Measurements from ENCODE around the gene CASQ1. TPM values are rescaled to one million over a fixed set of nuclear protein-coding genes. Genes with fewer than 3 reads are reported as not detected.

Gene CASQ1
- total and polyA plus RNA-seq, 9 of the 15 experiments (the other 6 are each of a cell fraction or from before 2014, with no cell fraction given), result not detected

DNA sequence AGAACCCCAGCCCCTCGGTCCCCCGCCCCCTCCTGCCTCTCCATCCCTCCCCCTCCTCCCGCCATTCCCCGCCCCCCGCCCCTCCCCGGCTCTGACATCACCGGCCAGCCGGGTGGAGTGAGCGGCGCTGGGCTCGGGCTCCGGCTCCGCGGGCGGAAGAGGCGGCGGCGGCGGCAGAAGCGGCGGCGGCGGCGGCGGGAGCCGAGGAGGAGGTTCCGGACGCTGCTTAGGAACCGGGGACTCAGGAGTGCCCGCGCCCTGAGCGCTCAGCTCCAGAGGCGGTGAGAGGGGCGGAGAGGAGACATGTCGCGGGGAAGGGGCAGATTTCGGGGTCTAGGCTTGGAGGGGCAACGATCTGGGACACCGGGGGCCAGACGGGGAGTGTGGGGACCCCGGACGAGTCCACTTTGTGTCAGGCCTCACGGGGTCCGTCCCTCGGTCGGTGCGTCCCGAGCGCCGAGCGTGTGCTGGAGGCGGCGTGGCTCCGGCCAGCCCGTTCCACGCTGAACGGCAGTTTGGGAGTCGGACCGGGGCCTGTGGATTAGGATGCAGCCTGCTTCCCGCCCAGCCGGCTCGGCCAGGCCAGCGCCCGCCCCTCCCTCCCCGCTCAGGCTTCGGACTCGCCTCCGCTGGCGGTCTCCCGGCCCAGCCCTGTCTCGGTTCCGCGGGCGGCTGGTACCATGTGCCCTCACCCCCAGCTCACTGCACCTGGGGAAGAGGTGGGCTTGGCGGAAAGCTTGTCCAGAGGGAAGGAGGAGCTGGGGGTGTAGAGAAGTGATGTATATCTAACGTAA lies 15.1 kb downstream of the CASQ1 start, which contains the start of gene PEA15 (continued):
- TF ChIP-seq, protein P1, sequence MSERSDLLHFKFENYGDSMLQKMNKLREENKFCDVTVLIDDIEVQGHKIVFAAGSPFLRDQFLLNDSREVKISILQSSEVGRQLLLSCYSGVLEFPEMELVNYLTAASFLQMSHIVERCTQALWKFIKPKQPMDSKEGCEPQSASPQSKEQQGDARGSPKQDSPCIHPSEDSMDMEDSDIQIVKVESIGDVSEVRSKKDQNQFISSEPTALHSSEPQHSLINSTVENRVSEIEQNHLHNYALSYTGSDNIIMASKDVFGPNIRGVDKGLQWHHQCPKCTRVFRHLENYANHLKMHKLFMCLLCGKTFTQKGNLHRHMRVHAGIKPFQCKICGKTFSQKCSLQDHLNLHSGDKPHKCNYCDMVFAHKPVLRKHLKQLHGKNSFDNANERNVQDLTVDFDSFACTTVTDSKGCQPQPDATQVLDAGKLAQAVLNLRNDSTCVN (CRISPR knock-in tag; IDR thresholded peaks at IDR 0.05), result no peak
- TF ChIP-seq STAT5B (CRISPR knock-in tag; IDR thresholded peaks at IDR 0.05), result no peak
- TF ChIP-seq, protein P2, sequence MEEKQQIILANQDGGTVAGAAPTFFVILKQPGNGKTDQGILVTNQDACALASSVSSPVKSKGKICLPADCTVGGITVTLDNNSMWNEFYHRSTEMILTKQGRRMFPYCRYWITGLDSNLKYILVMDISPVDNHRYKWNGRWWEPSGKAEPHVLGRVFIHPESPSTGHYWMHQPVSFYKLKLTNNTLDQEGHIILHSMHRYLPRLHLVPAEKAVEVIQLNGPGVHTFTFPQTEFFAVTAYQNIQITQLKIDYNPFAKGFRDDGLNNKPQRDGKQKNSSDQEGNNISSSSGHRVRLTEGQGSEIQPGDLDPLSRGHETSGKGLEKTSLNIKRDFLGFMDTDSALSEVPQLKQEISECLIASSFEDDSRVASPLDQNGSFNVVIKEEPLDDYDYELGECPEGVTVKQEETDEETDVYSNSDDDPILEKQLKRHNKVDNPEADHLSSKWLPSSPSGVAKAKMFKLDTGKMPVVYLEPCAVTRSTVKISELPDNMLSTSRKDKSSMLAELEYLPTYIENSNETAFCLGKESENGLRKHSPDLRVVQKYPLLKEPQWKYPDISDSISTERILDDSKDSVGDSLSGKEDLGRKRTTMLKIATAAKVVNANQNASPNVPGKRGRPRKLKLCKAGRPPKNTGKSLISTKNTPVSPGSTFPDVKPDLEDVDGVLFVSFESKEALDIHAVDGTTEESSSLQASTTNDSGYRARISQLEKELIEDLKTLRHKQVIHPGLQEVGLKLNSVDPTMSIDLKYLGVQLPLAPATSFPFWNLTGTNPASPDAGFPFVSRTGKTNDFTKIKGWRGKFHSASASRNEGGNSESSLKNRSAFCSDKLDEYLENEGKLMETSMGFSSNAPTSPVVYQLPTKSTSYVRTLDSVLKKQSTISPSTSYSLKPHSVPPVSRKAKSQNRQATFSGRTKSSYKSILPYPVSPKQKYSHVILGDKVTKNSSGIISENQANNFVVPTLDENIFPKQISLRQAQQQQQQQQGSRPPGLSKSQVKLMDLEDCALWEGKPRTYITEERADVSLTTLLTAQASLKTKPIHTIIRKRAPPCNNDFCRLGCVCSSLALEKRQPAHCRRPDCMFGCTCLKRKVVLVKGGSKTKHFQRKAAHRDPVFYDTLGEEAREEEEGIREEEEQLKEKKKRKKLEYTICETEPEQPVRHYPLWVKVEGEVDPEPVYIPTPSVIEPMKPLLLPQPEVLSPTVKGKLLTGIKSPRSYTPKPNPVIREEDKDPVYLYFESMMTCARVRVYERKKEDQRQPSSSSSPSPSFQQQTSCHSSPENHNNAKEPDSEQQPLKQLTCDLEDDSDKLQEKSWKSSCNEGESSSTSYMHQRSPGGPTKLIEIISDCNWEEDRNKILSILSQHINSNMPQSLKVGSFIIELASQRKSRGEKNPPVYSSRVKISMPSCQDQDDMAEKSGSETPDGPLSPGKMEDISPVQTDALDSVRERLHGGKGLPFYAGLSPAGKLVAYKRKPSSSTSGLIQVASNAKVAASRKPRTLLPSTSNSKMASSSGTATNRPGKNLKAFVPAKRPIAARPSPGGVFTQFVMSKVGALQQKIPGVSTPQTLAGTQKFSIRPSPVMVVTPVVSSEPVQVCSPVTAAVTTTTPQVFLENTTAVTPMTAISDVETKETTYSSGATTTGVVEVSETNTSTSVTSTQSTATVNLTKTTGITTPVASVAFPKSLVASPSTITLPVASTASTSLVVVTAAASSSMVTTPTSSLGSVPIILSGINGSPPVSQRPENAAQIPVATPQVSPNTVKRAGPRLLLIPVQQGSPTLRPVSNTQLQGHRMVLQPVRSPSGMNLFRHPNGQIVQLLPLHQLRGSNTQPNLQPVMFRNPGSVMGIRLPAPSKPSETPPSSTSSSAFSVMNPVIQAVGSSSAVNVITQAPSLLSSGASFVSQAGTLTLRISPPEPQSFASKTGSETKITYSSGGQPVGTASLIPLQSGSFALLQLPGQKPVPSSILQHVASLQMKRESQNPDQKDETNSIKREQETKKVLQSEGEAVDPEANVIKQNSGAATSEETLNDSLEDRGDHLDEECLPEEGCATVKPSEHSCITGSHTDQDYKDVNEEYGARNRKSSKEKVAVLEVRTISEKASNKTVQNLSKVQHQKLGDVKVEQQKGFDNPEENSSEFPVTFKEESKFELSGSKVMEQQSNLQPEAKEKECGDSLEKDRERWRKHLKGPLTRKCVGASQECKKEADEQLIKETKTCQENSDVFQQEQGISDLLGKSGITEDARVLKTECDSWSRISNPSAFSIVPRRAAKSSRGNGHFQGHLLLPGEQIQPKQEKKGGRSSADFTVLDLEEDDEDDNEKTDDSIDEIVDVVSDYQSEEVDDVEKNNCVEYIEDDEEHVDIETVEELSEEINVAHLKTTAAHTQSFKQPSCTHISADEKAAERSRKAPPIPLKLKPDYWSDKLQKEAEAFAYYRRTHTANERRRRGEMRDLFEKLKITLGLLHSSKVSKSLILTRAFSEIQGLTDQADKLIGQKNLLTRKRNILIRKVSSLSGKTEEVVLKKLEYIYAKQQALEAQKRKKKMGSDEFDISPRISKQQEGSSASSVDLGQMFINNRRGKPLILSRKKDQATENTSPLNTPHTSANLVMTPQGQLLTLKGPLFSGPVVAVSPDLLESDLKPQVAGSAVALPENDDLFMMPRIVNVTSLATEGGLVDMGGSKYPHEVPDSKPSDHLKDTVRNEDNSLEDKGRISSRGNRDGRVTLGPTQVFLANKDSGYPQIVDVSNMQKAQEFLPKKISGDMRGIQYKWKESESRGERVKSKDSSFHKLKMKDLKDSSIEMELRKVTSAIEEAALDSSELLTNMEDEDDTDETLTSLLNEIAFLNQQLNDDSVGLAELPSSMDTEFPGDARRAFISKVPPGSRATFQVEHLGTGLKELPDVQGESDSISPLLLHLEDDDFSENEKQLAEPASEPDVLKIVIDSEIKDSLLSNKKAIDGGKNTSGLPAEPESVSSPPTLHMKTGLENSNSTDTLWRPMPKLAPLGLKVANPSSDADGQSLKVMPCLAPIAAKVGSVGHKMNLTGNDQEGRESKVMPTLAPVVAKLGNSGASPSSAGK (IDR thresholded peaks at IDR 0.05), result no peak
- TF ChIP-seq SETDB1 (IDR thresholded peaks at IDR 0.05; ENCODE audit: low read length), result no peak
- no peak for TF ChIP-seq CSDE1 (IDR thresholded peaks at IDR 0.05)
- TF ChIP-seq FOXA1 (IDR thresholded peaks at IDR 0.05; ENCODE audit: borderline replicate concordance), result no peak
- TF ChIP-seq, protein P3, sequence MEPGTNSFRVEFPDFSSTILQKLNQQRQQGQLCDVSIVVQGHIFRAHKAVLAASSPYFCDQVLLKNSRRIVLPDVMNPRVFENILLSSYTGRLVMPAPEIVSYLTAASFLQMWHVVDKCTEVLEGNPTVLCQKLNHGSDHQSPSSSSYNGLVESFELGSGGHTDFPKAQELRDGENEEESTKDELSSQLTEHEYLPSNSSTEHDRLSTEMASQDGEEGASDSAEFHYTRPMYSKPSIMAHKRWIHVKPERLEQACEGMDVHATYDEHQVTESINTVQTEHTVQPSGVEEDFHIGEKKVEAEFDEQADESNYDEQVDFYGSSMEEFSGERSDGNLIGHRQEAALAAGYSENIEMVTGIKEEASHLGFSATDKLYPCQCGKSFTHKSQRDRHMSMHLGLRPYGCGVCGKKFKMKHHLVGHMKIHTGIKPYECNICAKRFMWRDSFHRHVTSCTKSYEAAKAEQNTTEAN (CRISPR knock-in tag; IDR thresholded peaks at IDR 0.05), result no peak
- no peak for TF ChIP-seq FOXJ3 (CRISPR knock-in tag; IDR thresholded peaks at IDR 0.05)
- TF ChIP-seq HNRNPUL1 (IDR thresholded peaks at IDR 0.05; ENCODE audit: low read length), result no peak
- TF ChIP-seq ZNF347 (CRISPR knock-in tag; IDR thresholded peaks at IDR 0.05; ENCODE audit: low read depth), result no peak
- TF ChIP-seq MEF2D (tag; conservative IDR thresholded peaks at IDR 0.05; ENCODE audit: low read depth), result no peak
- no peak for TF ChIP-seq TSC22D4 (tag; IDR thresholded peaks at IDR 0.05)
- no peak for TF ChIP-seq CBX2 (IDR thresholded peaks at IDR 0.05; ENCODE audit: insufficient read depth, low read length, poor library complexity, severe bottlenecking)
- no peak for TF ChIP-seq CAMTA2 (CRISPR knock-in tag; conservative IDR thresholded peaks at IDR 0.05)

Data from K562 (cell line).